ENCODE results near the gene CDKAL1. TPM values are rescaled to one million over a fixed set of nuclear protein-coding genes. Genes with fewer than 3 reads are reported as not detected.
A peak's percentile ranks its signal among the peaks of the same experiment; 100 is the strongest.

CDKAL1 gene
- total and polyA plus RNA-seq, 9 of the 15 experiments (the other 6 are each of a cell fraction or from before 2014, with no cell fraction given) = 11.2 to 36.3 (median 20.1) TPM

- TF ChIP-seq ZNF316 (IDR thresholded peaks at IDR 0.05) = peak; percentile 10; the same call in 1 of the 2 replicates
- TF ChIP-seq ARID3A (IDR thresholded peaks at IDR 0.05; ENCODE audit: borderline replicate concordance, low read depth, low read length) = peak; percentile 24; the same call in 1 of the 2 replicates
- TF ChIP-seq NBN (IDR thresholded peaks at IDR 0.05; ENCODE audit: low read depth) = 0 out of 2 replicates have a peak, but pooled peaks have one; percentile 49
- TF ChIP-seq RAD21 (CRISPR knock-in tag; conservative IDR thresholded peaks at IDR 0.05 in 1 of 2, IDR thresholded peaks at IDR 0.05 in 1 of 2) = peak; percentile 56 to 70
- TF ChIP-seq PRDM10 (IDR thresholded peaks at IDR 0.05; ENCODE audit: partially characterized antibody) = peak; percentile 58
- 0 out of 2 replicates have a peak, but pooled peaks have one; percentile 13 for TF ChIP-seq L3MBTL2 (IDR thresholded peaks at IDR 0.05)
- TF ChIP-seq ARID1B (IDR thresholded peaks at IDR 0.05) = peak; percentile 8; the same call in 1 of the 2 replicates
- 0 out of 2 replicates have a peak, but pooled peaks have one; percentile 31 for TF ChIP-seq EHMT2 (IDR thresholded peaks at IDR 0.05)
These were observed 5.2 kb upstream of the CDKAL1 start (continued) for GRCh38 chr6:20529086-20529448.

Data from K562 (cell line).